Nephron progenitor cell (in vitro differentiated cells): ENCODE data around the gene HIP1.
"Not testable (repeated sequence)": the region's sequence is repeated elsewhere in the genome, so short reads cannot be mapped to it uniquely, and the experiment has no call there.

ENCODE experiments used
- DNase-seq: peaks from one replicate; pipeline ENCODE4 v3.0.0; 2021
- H3K27ac Mint-ChIP-seq: 2 replicates; pipeline ENCODE4 v1.8.0; 2021; ENCODE audit warnings: mild to moderate bottlenecking, moderate library complexity, mixed read lengths
- H3K27me3 Mint-ChIP-seq: 2 replicates; pipeline ENCODE4 v1.8.0; 2021; ENCODE audit warnings: mild to moderate bottlenecking, low read depth, mixed read lengths; ENCODE audit not compliant: poor library complexity
- H3K36me3 Mint-ChIP-seq: 2 replicates; pipeline ENCODE4 v1.8.0; 2021; ENCODE audit warnings: low read depth, mixed read lengths
- H3K4me1 Mint-ChIP-seq: 2 replicates; pipeline ENCODE4 v1.8.0; 2021; ENCODE audit warnings: mixed read lengths
- H3K4me3 Mint-ChIP-seq: 2 replicates; pipeline ENCODE4 v1.8.0; 2021; ENCODE audit warnings: mild to moderate bottlenecking, moderate library complexity, mixed read lengths
- H3K9me3 Mint-ChIP-seq: 2 replicates; pipeline ENCODE4 v1.8.0; 2021; ENCODE audit warnings: mild to moderate bottlenecking, moderate library complexity, mixed read lengths
- CTCF ChIP-seq: fragments of 200-600 bp; sonication (generic); IDR thresholded peaks from 2 replicates; pipeline ENCODE4 v1.5.0; 2021; ENCODE audit warnings: antibody characterized with exemption

The HIP1 gene

GRCh38 chr7:75601539-75601938, 137.2 kb downstream of the HIP1 start:
- Mint-ChIP-seq H3K4me3 (no peak overlapping the region), H3K36me3 (peaks cover 19% of the 10 kb centered on the region), H3K4me1 (peaks cover 32% of the 10 kb centered on the region), H3K9me3 (no peaks in the 10 kb centered on the region), H3K27me3 (peaks cover 6% of the 10 kb centered on the region), H3K27ac (peak overlapping the region; percentile 23)
- no peak for TF ChIP-seq CTCF
- DNase-seq, result no peak

GRCh38 chr7:75600748-75601147, 138.0 kb downstream of the HIP1 start:
- H3K9me3 Mint-ChIP-seq, DNase-seq, H3K27ac Mint-ChIP-seq, H3K27me3 Mint-ChIP-seq, H3K4me3 Mint-ChIP-seq: not testable (repeated sequence)
- peaks cover 19% of the 10 kb centered on the region for H3K36me3 Mint-ChIP-seq
- peaks cover 33% of the 10 kb centered on the region for H3K4me1 Mint-ChIP-seq

GRCh38 chr7:75599244-75599781, 139.4 kb downstream of the HIP1 start:
- Mint-ChIP-seq H3K4me3 (peak overlapping the region; percentile 44), H3K4me1 (peaks cover 39% of the 10 kb centered on the region)

GRCh38 chr7:75596727-75597614, 141.8 kb downstream of the HIP1 start:
- no peaks in the 10 kb centered on the region for H3K9me3 Mint-ChIP-seq
- H3K36me3 Mint-ChIP-seq, result peaks cover 38% of the 10 kb centered on the region
- no peak for TF ChIP-seq CTCF
- H3K4me3 Mint-ChIP-seq, result no peak overlapping the region
- H3K27me3 Mint-ChIP-seq, result peaks cover 5% of the 10 kb centered on the region
- DNase-seq, result no peak
- peak overlapping the region; percentile 57 for H3K27ac Mint-ChIP-seq
- peaks cover 48% of the 10 kb centered on the region for H3K4me1 Mint-ChIP-seq

More at GRCh38 chr7:75599244-75599781, 139.4 kb downstream of the HIP1 start:
- Mint-ChIP-seq H3K9me3 (no peaks in the 10 kb centered on the region), H3K27me3 (peaks cover 4% of the 10 kb centered on the region), H3K27ac (peak overlapping the region; percentile 94), H3K36me3 (peaks cover 32% of the 10 kb centered on the region)
- no peak for TF ChIP-seq CTCF
- peak; percentile 66 for DNase-seq

- TF ChIP-seq CTCF, result no peak
- H3K4me1 Mint-ChIP-seq, result peaks cover 48% of the 10 kb centered on the region
- H3K9me3 Mint-ChIP-seq, result peaks cover 5% of the 10 kb centered on the region
- no peak for DNase-seq
- H3K36me3 Mint-ChIP-seq, result peaks cover 50% of the 10 kb centered on the region
- peaks cover 7% of the 10 kb centered on the region for H3K27me3 Mint-ChIP-seq
- H3K4me3 Mint-ChIP-seq, result no peak overlapping the region
- H3K27ac Mint-ChIP-seq, result no peak overlapping the region
Observed at GRCh38 chr7:75595766-75596165, 143.0 kb downstream of the HIP1 start.

- not testable (repeated sequence) for DNase-seq, H3K27me3 Mint-ChIP-seq, H3K4me3 Mint-ChIP-seq
- Mint-ChIP-seq H3K36me3 (peaks cover 69% of the 10 kb centered on the region), H3K9me3 (peaks cover 12% of the 10 kb centered on the region), H3K27ac (peak overlapping the region; percentile 92), H3K4me1 (peaks cover 29% of the 10 kb centered on the region)
Observed at GRCh38 chr7:75593500-75594184, 145.1 kb downstream of the HIP1 start.
